H9 (cell line): ENCODE results near the gene SLC22A13. TPM values are rescaled to one million over a fixed set of nuclear protein-coding genes. Genes with fewer than 3 reads are reported as not detected.

Experiments used
- DNase-seq: peaks from one replicate; pipeline ENCODE4 v3.0.0-alpha.2; 2017
- H2AFZ ChIP-seq: one replicate; pipeline ENCODE4 v1.6.1; 2013; ENCODE audit warnings: mild to moderate bottlenecking, low read length, control low read depth, moderate library complexity
- H2AK5ac ChIP-seq: 2 replicates; pipeline ENCODE4 v1.6.1; 2013; ENCODE audit warnings: low read length, control low read depth, mixed read lengths; ENCODE audit not compliant: insufficient read length
- H2BK120ac ChIP-seq: one replicate; pipeline ENCODE4 v1.6.1; 2013; ENCODE audit warnings: low read depth, mild to moderate bottlenecking, low read length, control low read depth, inconsistent platforms; ENCODE audit not compliant: poor library complexity, severe bottlenecking
- H2BK12ac ChIP-seq: 2 replicates; pipeline ENCODE4 v1.6.1; 2013; ENCODE audit warnings: low read length, control low read depth, mixed read lengths, low read depth; ENCODE audit not compliant: insufficient read length
- H2BK15ac ChIP-seq: 2 replicates; pipeline ENCODE4 v1.6.1; 2013; ENCODE audit warnings: low read depth, low read length, control low read depth
- H2BK20ac ChIP-seq: one replicate; pipeline ENCODE4 v1.6.1; 2013; ENCODE audit warnings: low read depth, mild to moderate bottlenecking, low read length, control low read depth, inconsistent platforms; ENCODE audit not compliant: poor library complexity, severe bottlenecking
- H2BK5ac ChIP-seq: 2 replicates; pipeline ENCODE4 v1.6.1; 2013; ENCODE audit warnings: low read length, control low read depth, mixed read lengths; ENCODE audit not compliant: insufficient read length
- H3K14ac ChIP-seq: 2 replicates; pipeline ENCODE4 v1.6.1; 2013; ENCODE audit warnings: low read length, control low read depth; ENCODE audit not compliant: insufficient read depth
- H3K18ac ChIP-seq: 2 replicates; pipeline ENCODE4 v1.6.1; 2013; ENCODE audit warnings: low read depth, mild to moderate bottlenecking, mixed read lengths, low read length, control low read depth; ENCODE audit not compliant: insufficient read length
- H3K23ac ChIP-seq: 2 replicates; pipeline ENCODE4 v1.6.1; 2013; ENCODE audit warnings: low read length, control low read depth, mixed read lengths, low read depth; ENCODE audit not compliant: insufficient read length
- H3K23me2 ChIP-seq: 2 replicates; pipeline ENCODE4 v1.6.1; 2013; ENCODE audit warnings: low read depth, mild to moderate bottlenecking, mixed read lengths, low read length, control low read depth; ENCODE audit not compliant: insufficient read length, poor library complexity, severe bottlenecking
- H3K27ac ChIP-seq: 2 replicates; pipeline ENCODE4 v1.5.1; 2013; ENCODE audit warnings: low read length, control low read depth, mixed read lengths, low read depth; ENCODE audit not compliant: insufficient read length
- H3K27me3 ChIP-seq: 2 replicates; pipeline ENCODE4 v1.6.1; 2013; ENCODE audit warnings: low read length, control low read depth, inconsistent platforms; ENCODE audit not compliant: insufficient read depth
- H3K4ac ChIP-seq: 2 replicates; pipeline ENCODE4 v1.6.1; 2013; ENCODE audit warnings: low read depth, mild to moderate bottlenecking, control low read depth, inconsistent platforms, low read length, moderate library complexity
- H3K4me1 ChIP-seq: 2 replicates; pipeline ENCODE4 v1.6.1; 2013; ENCODE audit warnings: low read length, control low read depth, inconsistent platforms; ENCODE audit not compliant: insufficient read depth
- H3K4me2 ChIP-seq: 2 replicates; pipeline ENCODE4 v1.6.1; 2013; ENCODE audit warnings: low read length, control low read depth, mixed read lengths; ENCODE audit not compliant: insufficient read length, insufficient read depth
- H3K56ac ChIP-seq: 2 replicates; pipeline ENCODE4 v1.6.1; 2013; ENCODE audit warnings: low read depth, mild to moderate bottlenecking, mixed read lengths, low read length, control low read depth; ENCODE audit not compliant: insufficient read length
- H3K79me1 ChIP-seq: 2 replicates; pipeline ENCODE4 v1.6.1; 2013; ENCODE audit warnings: low read depth, mild to moderate bottlenecking, moderate library complexity, low read length, control low read depth, inconsistent platforms; ENCODE audit not compliant: insufficient read depth, poor library complexity, severe bottlenecking
- H3K79me2 ChIP-seq: 2 replicates; pipeline ENCODE4 v1.6.1; 2013; ENCODE audit warnings: low read length, control low read depth, inconsistent platforms; ENCODE audit not compliant: insufficient read depth
- H3K9ac ChIP-seq: 2 replicates; pipeline ENCODE4 v1.6.1; 2013; ENCODE audit warnings: low read length, control low read depth, mixed read lengths; ENCODE audit not compliant: insufficient read length; ENCODE audit errors: extremely low read depth
- H3K9me3 ChIP-seq: one replicate; pipeline ENCODE4 v1.6.1; 2013; ENCODE audit warnings: low read depth, low read length, inconsistent platforms; ENCODE audit not compliant: control insufficient read depth
- H3T11ph ChIP-seq: one replicate; pipeline ENCODE4 v1.6.1; 2013; ENCODE audit warnings: mild to moderate bottlenecking, low read length, control low read depth, inconsistent platforms
- H4K20me1 ChIP-seq: one replicate; pipeline ENCODE4 v1.6.1; 2013; ENCODE audit not compliant: control insufficient read depth, insufficient read length, insufficient read depth
- H4K5ac ChIP-seq: 2 replicates; pipeline ENCODE4 v1.6.1; 2013; ENCODE audit warnings: low read depth, mild to moderate bottlenecking, mixed read lengths, low read length, control low read depth; ENCODE audit not compliant: insufficient read length
- H4K8ac ChIP-seq: replicated peaks from 2 replicates; pipeline ENCODE4 v1.6.1; 2013; ENCODE audit warnings: low read length, control low read depth, mixed read lengths, low read depth; ENCODE audit not compliant: insufficient read length
- H4K91ac ChIP-seq: 2 replicates; pipeline ENCODE4 v1.6.1; 2013; ENCODE audit warnings: low read depth, mild to moderate bottlenecking, moderate library complexity, mixed read lengths, low read length, control low read depth; ENCODE audit not compliant: insufficient read length
- H3K27ac Mint-ChIP-seq, 3 experiments: 2 replicates in 2 of 3; 3 replicates in 1 of 3; pipeline ENCODE4 v1.8.0; 2020 to 2021; ENCODE audit warnings: mixed read lengths in 3 of 3, mild to moderate bottlenecking in 1 of 3, moderate library complexity in 1 of 3
- H3K27me3 Mint-ChIP-seq: 2 replicates; pipeline ENCODE4 v1.8.0; 2021; ENCODE audit warnings: low read depth, mild to moderate bottlenecking, moderate library complexity, mixed read lengths
- H3K36me3 Mint-ChIP-seq, 3 experiments: 2 replicates in 2 of 3; 3 replicates in 1 of 3; pipeline ENCODE4 v1.8.0; 2020 to 2021; ENCODE audit warnings: low read depth in 3 of 3, mixed read lengths in 3 of 3; ENCODE audit not compliant: insufficient read depth in 1 of 3
- H3K4me1 Mint-ChIP-seq, 2 experiments: 2 replicates each; pipeline ENCODE4 v1.8.0; 2020; ENCODE audit warnings: mixed read lengths in 2 of 2
- H3K4me3 Mint-ChIP-seq, 2 experiments: 2 replicates in 1 of 2; 3 replicates in 1 of 2; pipeline ENCODE4 v1.8.0; 2020 to 2021; ENCODE audit warnings: mild to moderate bottlenecking in 2 of 2, mixed read lengths in 2 of 2, moderate library complexity in 1 of 2
- H3K9me3 Mint-ChIP-seq, 2 experiments: 2 replicates in 1 of 2; 3 replicates in 1 of 2; pipeline ENCODE4 v1.8.0; 2020; ENCODE audit warnings: mild to moderate bottlenecking in 2 of 2, mixed read lengths in 2 of 2, moderate library complexity in 1 of 2
- CTCF ChIP-seq: fragments of 200-600 bp; sonication (generic); conservative IDR thresholded peaks from 3 replicates; pipeline ENCODE4 v1.8.0; 2021; ENCODE audit warnings: antibody characterized with exemption, mild to moderate bottlenecking
- WGBS: extraction: QIAGEN DNeasy Blood & Tissue Kit; methylation state at CpG from one replicate; pipeline ENCODE4 v1.1.7; 2013; ENCODE audit warnings: missing lambda C conversion rate, low lambda C conversion rate, mixed read lengths; ENCODE audit not compliant: insufficient read length; ENCODE audit errors: extremely low coverage; 5-methylcytosine and 5-hydroxymethylcytosine counted together
- total RNA-seq: library from RNA; stranded (reverse); gene quantifications from 2 replicates; pipeline ENCODE4 v1.2.1, GENCODE V29; 2021

The SLC22A13 gene
- total RNA-seq, 1 experiment from 2014 or later: not detected

- H3K79me2 ChIP-seq: no peaks in the 10 kb centered on the region
- H3K27me3 Mint-ChIP-seq: peaks cover 1% of the 10 kb centered on the region; the same call in 1 of the 2 replicates
- no peak overlapping the region for H2BK5ac ChIP-seq
- no peak overlapping the region for H3K18ac ChIP-seq
- no peak overlapping the region for H2BK120ac ChIP-seq
- no peaks in the 10 kb centered on the region for H3K9me3 Mint-ChIP-seq
- H3T11ph ChIP-seq: no peak overlapping the region
- no peak overlapping the region for H3K27ac ChIP-seq
- no peak overlapping the region for H3K4ac ChIP-seq
- no peak overlapping the region for H4K91ac ChIP-seq
- no peaks in the 10 kb centered on the region for H3K23me2 ChIP-seq
- H4K5ac ChIP-seq: no peak overlapping the region
- H2BK20ac ChIP-seq: no peak overlapping the region
- H3K36me3 Mint-ChIP-seq: 0 out of 7 replicates have a peak, but pooled peaks cover 0 to 2% (median 0%) of the 10 kb centered on the region in 3 experiments
- no peak overlapping the region for H3K4me3 Mint-ChIP-seq
- DNase-seq: no peak
- no peaks in the 10 kb centered on the region for H3K27me3 ChIP-seq
- H4K8ac ChIP-seq: no peak overlapping the region
- no peak overlapping the region for H2AFZ ChIP-seq
- no peaks in the 10 kb centered on the region for H3K79me1 ChIP-seq
- no peaks in the 10 kb centered on the region for H3K4me1 ChIP-seq
- H3K4me2 ChIP-seq: no peak overlapping the region
- no peak overlapping the region; the same call in 1 of the 2 replicates for H3K14ac ChIP-seq
- no peaks in the 10 kb centered on the region for H3K4me1 Mint-ChIP-seq
- no peak for TF ChIP-seq CTCF
- H4K20me1 ChIP-seq: no peaks in the 10 kb centered on the region
- H3K27ac Mint-ChIP-seq: no peak overlapping the region
- WGBS: no CpG with 5 or more reads among the region's 13 CpGs
- H3K9me3 ChIP-seq: no peaks in the 10 kb centered on the region
- H2BK15ac ChIP-seq: no peak overlapping the region
- no peak overlapping the region for H3K9ac ChIP-seq
- H3K56ac ChIP-seq: no peak overlapping the region
- no peak overlapping the region for H3K23ac ChIP-seq
- H2AK5ac ChIP-seq: no peak overlapping the region
- H2BK12ac ChIP-seq: no peak overlapping the region
Observed at GRCh38 chr3:38276081-38276916, 10.7 kb downstream of the SLC22A13 start.
